Stimulated activated CD4-positive, alpha-beta T cell treated with anti-CD3 and anti-CD28 coated beads, Interleukin-12 subunit alpha, Interleukin-12 subunit beta, amount 100 ng/mL, for 4 hours (primary cell): ENCODE data around the gene COX10.
A peak's percentile ranks its signal among the peaks of the same experiment; 100 is the strongest.
"Not testable (repeated sequence)": the region's sequence is repeated elsewhere in the genome, so short reads cannot be mapped to it uniquely, and the experiment has no call there.

ENCODE experiments used
- DNase-seq: peaks from one replicate; pipeline ENCODE4 v3.0.0-alpha.2; 2020

COX10 gene

GRCh38 chr17:14069251-14070021 is at the start of gene COX10:
Gene COX10, plus strand, starts transcription at chr17:14069504. Its CDS starts 102 bp downstream, at chr17:14069606.
- DNase-seq = peak; percentile 83

GRCh38 chr17:14021651-14022294 is 47.5 kb upstream of the COX10 start:
- not testable (repeated sequence) for DNase-seq

GRCh38 chr17:14029755-14030154 is 39.5 kb upstream of the COX10 start:
- DNase-seq = not testable (repeated sequence)

GRCh38 chr17:14032234-14032633 is 37.1 kb upstream of the COX10 start:
- DNase-seq = no peak

- DNase-seq = no peak
Measured at GRCh38 chr17:14033166-14033565, 36.1 kb upstream of the COX10 start.

- DNase-seq = no peak
Measured at GRCh38 chr17:14037453-14037852, 31.9 kb upstream of the COX10 start.

GRCh38 chr17:14038206-14038605 is 31.1 kb upstream of the COX10 start:
- DNase-seq = no peak

GRCh38 chr17:14042411-14042810 is 26.9 kb upstream of the COX10 start:
- DNase-seq = no peak

GRCh38 chr17:14044702-14045101 is 24.6 kb upstream of the COX10 start:
- DNase-seq = no peak

GRCh38 chr17:14046978-14047377 is 22.3 kb upstream of the COX10 start:
- no peak for DNase-seq

GRCh38 chr17:14047591-14047990 is 21.7 kb upstream of the COX10 start:
- no peak for DNase-seq

- DNase-seq = no peak
Measured at GRCh38 chr17:14048169-14048568, 21.1 kb upstream of the COX10 start.

GRCh38 chr17:14050616-14051015 is 18.7 kb upstream of the COX10 start:
- no peak for DNase-seq

GRCh38 chr17:14051692-14052091 is 17.6 kb upstream of the COX10 start:
- no peak for DNase-seq

GRCh38 chr17:14052886-14053615 is 16.3 kb upstream of the COX10 start:
- DNase-seq = no peak

- DNase-seq = no peak
Measured at GRCh38 chr17:14057591-14057990, 11.7 kb upstream of the COX10 start.

GRCh38 chr17:14058051-14058450 is 11.3 kb upstream of the COX10 start:
- DNase-seq = no peak

- DNase-seq = no peak
Measured at GRCh38 chr17:14060706-14061105, 8.6 kb upstream of the COX10 start.

- no peak for DNase-seq
Measured at GRCh38 chr17:14061666-14062560, 7.4 kb upstream of the COX10 start.

GRCh38 chr17:14067347-14067746 is 2.0 kb upstream of the COX10 start:
- DNase-seq = no peak

GRCh38 chr17:14068542-14069250 is 608 bp upstream of the COX10 start:
- no peak for DNase-seq

GRCh38 chr17:14070344-14070984 is 1.2 kb downstream of the COX10 start:
- no peak for DNase-seq
